ENCODE measurements around the gene COQ10B.
"Not testable (repeated sequence)": the region's sequence is repeated elsewhere in the genome, so short reads cannot be mapped to it uniquely, and the experiment has no call there.

The COQ10B gene

DNA sequence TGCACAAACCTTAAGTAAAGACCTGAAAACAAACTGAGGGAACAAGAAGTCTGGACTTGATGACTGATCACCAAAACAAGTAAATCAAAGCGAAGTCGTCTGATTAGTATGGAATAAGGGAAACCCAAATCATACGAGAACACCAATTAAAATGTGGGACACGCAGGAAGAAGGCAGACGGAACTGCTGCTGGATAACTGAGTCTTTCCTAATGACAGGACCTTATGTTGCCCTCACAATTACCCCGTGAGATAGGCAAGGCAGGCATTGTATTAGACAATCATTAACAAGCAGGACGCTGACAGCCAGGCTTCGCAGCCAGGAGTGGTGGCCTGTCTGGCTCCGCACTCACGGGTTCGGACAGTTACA, 614 bp upstream of the COQ10B start:
- DNase-seq = no peak

- DNase-seq = no peak
These were observed 604 bp downstream of the COQ10B start for GRCh38 chr2:197453914-197454398.

DNA sequence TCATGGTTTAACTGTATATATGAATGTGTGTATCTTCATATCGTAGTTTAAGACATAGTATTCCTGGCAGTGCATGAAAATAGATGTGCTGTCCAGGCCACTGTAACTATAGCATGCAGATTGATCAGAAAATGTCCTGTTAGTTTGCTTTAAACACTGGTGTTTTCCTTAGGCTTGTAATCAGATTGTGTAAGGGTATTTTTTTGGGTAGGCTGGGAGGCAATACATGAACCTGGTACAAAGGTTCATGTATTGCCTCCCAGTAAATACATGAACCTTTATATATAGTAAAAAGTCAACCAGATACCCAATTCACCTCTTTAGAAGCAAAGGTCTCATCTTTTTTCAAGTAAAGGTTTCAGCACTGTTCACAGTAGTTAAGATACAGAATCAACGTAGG, 1.6 kb downstream of the COQ10B start:
- no peak for DNase-seq

GRCh38 chr2:197455428-197455827, 2.1 kb downstream of the COQ10B start:
- DNase-seq = no peak

DNA sequence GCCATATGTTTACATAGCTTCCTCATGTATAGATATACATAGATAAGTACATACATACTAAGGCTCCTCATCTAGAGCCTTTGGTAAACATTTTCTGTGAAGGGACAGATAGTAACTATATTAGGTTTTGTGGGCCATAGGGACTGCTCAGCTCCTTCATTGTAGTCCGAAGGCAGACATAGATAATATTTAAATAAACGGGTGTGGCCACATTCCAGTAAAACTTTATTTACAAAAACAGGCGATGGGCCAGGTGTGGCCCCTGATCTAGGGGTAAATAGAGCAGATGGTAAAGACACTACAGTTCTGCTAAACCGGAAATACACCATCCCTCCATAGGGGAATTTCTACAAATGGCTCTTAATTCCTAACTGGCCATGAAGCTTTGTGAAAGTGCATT, 7.3 kb downstream of the COQ10B start:
- DNase-seq = no peak

GRCh38 chr2:197461057-197461456, 7.7 kb downstream of the COQ10B start:
- no peak for DNase-seq

DNA sequence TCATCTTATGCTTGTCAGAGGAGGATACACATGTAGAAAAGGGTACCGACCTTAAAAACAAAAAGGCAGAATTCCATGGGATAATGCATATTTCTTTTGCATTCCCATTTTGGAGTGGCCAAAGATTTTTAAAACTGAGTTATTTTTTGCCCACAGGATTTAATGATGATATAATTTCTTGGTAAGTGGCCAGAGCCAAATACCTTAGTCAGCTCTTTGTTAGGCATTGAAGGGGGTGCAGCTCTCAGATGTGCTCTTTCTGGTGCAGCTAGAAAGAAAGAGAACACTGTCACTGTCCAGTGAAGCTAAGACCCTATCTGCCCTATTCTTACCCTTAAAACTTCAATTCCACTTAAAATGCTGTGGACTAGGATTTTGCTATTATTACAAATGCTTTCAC, 10.8 kb downstream of the COQ10B start:
- no peak for DNase-seq

GRCh38 chr2:197472166-197472565, 18.8 kb downstream of the COQ10B start:
- DNase-seq = no peak

GRCh38 chr2:197477797-197478196, 24.4 kb downstream of the COQ10B start:
- DNase-seq = no peak

GRCh38 chr2:197480165-197481036, 27.0 kb downstream of the COQ10B start:
- no peak for DNase-seq

DNA sequence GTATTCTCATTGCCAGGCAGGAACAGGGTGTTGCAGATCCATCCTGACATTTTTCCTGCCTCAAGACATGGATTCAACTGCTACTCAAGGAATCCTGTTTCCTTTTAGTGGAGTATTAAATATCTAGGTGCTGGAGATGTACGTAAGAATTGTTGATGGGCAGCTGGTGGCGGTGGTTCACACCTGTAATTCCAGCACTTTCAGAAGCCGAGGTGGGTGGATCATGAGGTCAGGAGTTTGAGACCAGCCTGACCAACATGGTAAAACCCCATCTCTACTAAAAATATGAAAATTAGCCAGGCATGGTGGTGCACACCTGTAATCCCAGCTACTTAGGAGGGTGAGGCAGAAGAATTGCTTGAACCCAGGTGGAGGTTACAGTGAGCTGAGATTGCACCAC, 30.9 kb downstream of the COQ10B start:
- not testable (repeated sequence) for DNase-seq

DNA sequence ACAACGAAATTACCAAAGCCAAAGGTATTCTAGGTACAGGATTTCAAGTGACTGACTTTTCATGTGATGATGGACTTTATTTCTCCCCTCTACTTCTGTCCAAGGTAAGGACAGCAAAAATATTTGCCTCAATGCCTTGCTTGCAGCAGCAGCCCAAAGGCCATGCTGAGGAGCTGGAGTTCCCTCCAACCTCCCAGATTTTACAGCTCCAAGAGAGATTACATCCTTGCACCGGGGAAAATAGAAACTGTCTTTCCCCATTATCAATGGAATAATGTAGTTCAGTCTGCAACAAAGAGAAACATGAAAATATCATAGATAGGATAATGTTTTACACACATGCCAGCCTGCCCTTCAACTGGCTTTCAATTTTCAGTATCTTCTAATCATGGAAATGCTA, 32.8 kb downstream of the COQ10B start:
- DNase-seq = no peak

DNA sequence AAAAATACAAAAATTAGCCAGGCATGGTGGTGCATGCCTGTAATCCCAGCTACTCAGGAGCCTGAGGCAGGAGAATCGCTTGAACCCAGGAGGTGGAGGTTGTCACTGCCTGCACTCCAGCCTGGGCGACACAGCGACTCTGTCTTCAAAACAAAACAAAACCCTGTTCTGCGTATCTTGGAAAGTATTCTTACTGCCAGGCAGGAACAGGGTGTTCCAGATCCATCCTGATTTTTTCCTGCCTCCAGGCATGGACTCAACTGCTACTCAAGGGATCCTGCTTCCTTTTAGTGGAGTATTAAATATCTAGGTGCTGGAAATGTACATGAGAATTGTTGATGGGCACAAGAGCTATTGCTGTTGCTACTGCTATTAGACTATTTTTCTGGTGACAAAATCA, 34.0 kb downstream of the COQ10B start:
- no peak for DNase-seq

DNA sequence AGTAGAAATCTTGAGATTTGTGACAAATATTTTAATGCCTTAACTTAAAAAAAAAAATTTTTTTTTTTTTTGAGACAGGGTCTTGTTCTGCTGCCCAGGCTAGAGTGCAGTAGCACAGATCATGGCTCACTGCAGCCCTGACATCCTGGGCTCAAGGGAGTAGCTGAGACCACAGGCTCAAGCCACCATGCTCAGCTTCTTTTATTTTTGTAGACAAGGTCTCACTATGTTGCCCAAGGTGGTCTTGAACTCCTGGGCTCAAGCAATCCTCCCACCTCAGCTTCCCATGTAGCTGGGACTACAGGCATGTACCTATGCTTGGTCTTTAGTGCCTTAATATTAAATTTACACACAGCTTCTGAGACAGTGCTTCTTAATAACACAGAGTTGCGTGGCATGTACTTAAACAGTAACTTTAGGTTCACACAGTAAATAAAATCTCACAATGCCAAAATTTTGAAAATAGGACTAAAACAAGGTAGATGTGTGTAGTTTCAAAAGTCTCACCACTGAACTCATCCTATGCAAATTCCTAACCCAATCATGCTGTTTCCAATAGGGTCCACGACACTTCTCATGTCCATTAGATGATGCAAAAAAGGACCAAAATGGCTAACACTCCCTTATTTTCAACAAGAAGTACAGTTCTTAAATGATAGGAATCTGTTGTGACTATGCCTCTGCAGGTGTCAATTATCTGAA, 42.2 kb downstream of the COQ10B start:
- no peak for DNase-seq

GRCh38 chr2:197496695-197497094, 43.3 kb downstream of the COQ10B start:
- no peak for DNase-seq

- no peak for DNase-seq
These were observed 44.0 kb downstream of the COQ10B start for GRCh38 chr2:197497326-197497725.

DNA sequence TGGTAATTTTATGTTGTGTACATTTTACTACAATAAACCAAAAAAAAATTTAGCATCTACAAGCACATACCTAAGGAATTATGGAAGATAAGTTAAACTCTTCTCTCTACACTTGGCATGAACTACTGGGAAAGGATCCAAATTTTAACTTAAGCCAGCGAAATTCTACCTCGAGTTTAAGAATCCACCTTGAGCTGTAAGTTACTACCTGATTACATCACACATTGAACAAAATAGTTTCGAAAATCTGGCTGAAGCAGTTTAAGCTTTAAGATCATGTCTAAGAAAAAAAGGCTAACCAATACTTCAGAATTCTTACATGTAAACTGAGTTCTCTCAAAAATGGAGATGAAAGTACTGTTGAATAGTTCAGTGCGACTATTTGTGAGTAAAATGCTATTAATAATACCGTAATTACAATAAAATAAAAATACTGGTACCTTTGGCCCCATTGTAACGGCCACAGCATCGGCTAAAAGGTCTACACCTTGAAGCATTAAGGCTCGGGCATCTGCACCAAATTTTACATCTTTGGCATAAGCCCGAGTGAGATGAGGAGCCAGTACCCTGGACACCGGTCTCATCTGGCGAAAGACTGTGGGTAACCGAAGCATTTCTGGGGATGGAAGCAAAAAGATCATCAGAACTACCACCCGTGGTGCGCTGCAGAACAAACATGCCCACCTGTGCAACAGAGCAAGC, 45.0 kb downstream of the COQ10B start:
- DNase-seq = no peak

GRCh38 chr2:197498937-197499593, 45.7 kb downstream of the COQ10B start:
- DNase-seq = peak; percentile 31

DNA sequence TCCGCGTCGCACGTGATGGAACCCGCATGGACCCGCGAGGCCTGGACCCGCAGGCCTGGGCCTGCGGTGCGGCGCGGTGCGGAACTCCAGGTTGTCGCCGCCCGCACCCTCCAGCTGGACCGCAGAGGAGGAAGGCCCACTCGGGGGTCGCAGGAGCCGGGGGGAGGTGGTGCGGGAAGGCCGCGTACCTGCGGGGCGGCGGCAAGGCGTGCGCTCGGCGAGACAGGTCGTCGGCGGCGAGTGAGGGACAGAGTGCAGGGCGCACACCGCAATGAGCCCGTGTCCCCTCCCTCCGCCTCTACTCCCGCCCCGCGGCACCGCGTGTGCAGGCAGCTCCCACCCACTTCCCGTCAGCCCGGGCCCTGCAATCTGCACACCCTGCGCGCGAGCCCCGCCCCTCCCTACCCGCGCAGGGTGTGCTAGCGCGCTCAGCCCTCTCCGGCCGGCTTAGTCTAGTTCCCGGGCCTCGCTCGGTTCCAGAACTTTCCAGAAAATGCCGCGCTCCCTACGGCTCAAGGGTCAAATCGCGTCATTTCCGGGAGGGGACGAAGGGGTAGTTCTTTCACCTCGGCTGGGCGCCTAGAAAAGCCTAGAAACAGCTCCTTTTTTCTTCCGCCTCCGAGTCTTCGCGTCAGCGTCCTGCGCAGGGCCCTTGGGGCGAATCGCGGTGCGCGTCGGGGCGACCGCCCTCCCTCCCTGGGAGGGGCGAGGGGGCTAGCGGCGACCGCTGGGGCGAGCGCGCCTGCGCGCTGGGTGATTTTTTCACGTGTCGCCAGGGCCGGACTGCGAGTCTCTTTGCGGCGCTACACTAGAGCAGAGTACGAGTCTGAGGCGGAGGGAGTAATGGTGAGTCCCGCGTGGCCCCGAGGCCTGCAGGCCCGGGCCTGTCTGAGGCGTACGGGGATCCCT, 46.5 kb downstream of the COQ10B start, which contains the start of the genes HSPD1 and HSPE1:
Gene HSPD1, minus strand, starts transcription at position 247 of the 909 bp plus-strand sequence. CDS start 992 bp downstream, outside the sequence.
Gene HSPE1, plus strand, starts transcription at position 786 of the 909 bp plus-strand sequence. Its CDS starts 58 bp downstream, at position 844.
- peak; percentile 99 for DNase-seq

- DNase-seq = no peak
These were observed 47.3 kb downstream of the COQ10B start for GRCh38 chr2:197500503-197501131.

DNA sequence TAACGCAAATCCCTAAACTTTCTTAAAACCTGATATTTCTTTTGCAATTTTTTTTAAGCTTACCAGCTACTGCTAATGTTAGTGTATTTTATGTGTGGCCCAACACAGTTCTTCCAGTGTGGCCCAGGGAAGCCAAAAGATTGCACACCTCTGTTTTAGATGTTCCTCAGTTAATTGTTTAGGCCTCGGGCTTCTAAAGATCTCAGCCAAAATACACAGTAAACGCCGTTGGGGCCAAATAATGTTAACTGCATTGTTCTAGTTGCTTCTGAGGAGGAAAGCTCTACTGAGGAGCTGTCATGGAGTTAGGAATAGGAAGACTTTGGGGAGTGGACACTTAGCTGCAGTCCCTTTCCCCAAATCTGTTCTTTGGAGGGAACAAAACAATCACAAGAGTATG, 48.8 kb downstream of the COQ10B start:
- DNase-seq = no peak
